Activated T-cell treated with anti-CD3 and anti-CD28 coated beads for 1 hour (primary cell): Measurements from ENCODE around the gene LRRC14B.
"Not testable (repeated sequence)": the region's sequence is repeated elsewhere in the genome, so short reads cannot be mapped to it uniquely, and the experiment has no call there.

Source experiments
- DNase-seq: peaks from one replicate; pipeline ENCODE4 v3.0.0-alpha.2; 2020; ENCODE audit warnings: low read depth

LRRC14B gene

GRCh38 chr5:241045-241669 is 49.9 kb downstream of the LRRC14B start:
- not testable (repeated sequence) for DNase-seq

GRCh38 chr5:243683-244367 is 52.5 kb downstream of the LRRC14B start:
- peak; percentile 5 for DNase-seq

DNA sequence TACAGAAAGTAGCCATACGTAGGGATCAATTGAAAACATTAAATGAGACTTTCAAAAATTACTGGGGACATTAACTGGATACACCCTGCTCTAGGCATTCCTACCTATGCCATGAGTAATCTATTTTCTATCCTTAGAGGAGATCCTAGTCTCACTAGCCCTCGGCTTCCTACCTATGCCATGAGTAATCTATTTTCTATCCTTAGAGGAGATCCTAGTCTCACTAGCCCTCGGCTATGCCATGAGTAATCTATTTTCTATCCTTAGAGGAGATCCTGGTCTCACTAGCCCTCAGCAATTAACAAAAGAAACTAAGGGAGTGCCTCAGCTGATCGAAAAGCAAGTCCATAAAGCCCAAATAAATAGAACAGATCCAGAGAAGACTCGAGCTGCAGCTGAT is 54.4 kb downstream of the LRRC14B start:
- not testable (repeated sequence) for DNase-seq
